PC-3 (cell line): Measurements from ENCODE around the gene ZNF513. TPM values are rescaled to one million over a fixed set of nuclear protein-coding genes. Genes with fewer than 3 reads are reported as not detected.

Experiments used
- ATAC-seq: fragments of 200-7000 bp; cut with Tn5 transposase; 2 replicates; pipeline ENCODE4 v1.9.1; 2020; ENCODE audit warnings: mild to moderate bottlenecking, moderate library complexity
- BruUV-seq: library from RNA; stranded (reverse); fragments of 400-500 nt; replicated peaks from 2 replicates; lab custom pipeline; 2021; lab: Mats Ljungman, UMichigan
- CTCF ChIA-PET: fragments of 300-600 bp; sonication (Branson Sonifier 250); formaldehyde crosslinking; loops from one replicate; lab custom pipeline; 2022; ENCODE audit warnings: antibody characterized with exemption; lab: Charles Lee
- POLR2A ChIA-PET: fragments of 300-600 bp; sonication (Branson Sonifier 250); formaldehyde crosslinking; loops from one replicate; lab custom pipeline; 2022; ENCODE audit warnings: antibody characterized with exemption; ENCODE audit not compliant: unreplicated experiment; lab: Charles Lee
- DNase-seq: peaks from one replicate; pipeline ENCODE4 v3.0.0-alpha.2; 2015
- H2AFZ ChIP-seq: fragments of 300-600 bp; sonication (generic); 2 replicates; pipeline ENCODE4 v1.6.0; 2016; ENCODE audit warnings: antibody characterized with exemption, low read length
- H3F3A ChIP-seq: fragments of 300-600 bp; sonication (generic); one replicate; pipeline ENCODE4 v1.6.0; 2017; ENCODE audit warnings: antibody characterized with exemption, low read length, control low read depth, mild to moderate bottlenecking; ENCODE audit not compliant: unreplicated experiment
- H3K27ac ChIP-seq: fragments of 300-600 bp; sonication (generic); 2 replicates; pipeline ENCODE4 v1.5.1; 2016; ENCODE audit warnings: mild to moderate bottlenecking, low read length
- H3K27me3 ChIP-seq: fragments of 300-600 bp; sonication (generic); 2 replicates; pipeline ENCODE4 v1.6.1; 2016; ENCODE audit warnings: low read length, mixed read lengths
- H3K36me3 ChIP-seq: fragments of 300-600 bp; sonication (generic); 2 replicates; pipeline ENCODE4 v1.6.1; 2016; ENCODE audit warnings: low read depth, mixed run types, low read length, mixed read lengths
- H3K4me1 ChIP-seq: fragments of 300-600 bp; sonication (generic); 2 replicates; pipeline ENCODE4 v1.5.1; 2016; ENCODE audit warnings: low read length; ENCODE audit not compliant: insufficient read depth
- H3K4me2 ChIP-seq: fragments of 300-600 bp; sonication (generic); 2 replicates; pipeline ENCODE4 v1.6.0; 2016; ENCODE audit warnings: low read length
- H3K4me3 ChIP-seq: fragments of 300-600 bp; sonication (generic); 2 replicates; pipeline ENCODE4 v1.5.1; 2016; ENCODE audit warnings: mild to moderate bottlenecking, low read length, mixed read lengths
- H3K79me2 ChIP-seq: fragments of 300-600 bp; sonication (generic); 2 replicates; pipeline ENCODE4 v1.6.1; 2017; ENCODE audit warnings: low read length, mixed read lengths
- H3K9ac ChIP-seq: fragments of 300-600 bp; sonication (generic); 2 replicates; pipeline ENCODE4 v1.6.0; 2016; ENCODE audit warnings: mild to moderate bottlenecking, low read length
- H3K9me2 ChIP-seq: fragments of 300-600 bp; sonication (generic); replicated peaks from 2 replicates; pipeline ENCODE4 v1.6.1; 2016; ENCODE audit warnings: mixed run types, low read length, mixed read lengths
- H3K9me3 ChIP-seq: fragments of 300-600 bp; sonication (generic); 2 replicates; pipeline ENCODE4 v1.6.1; 2016; ENCODE audit warnings: low read length, mixed read lengths
- H4K20me1 ChIP-seq: fragments of 300-600 bp; sonication (generic); 2 replicates; pipeline ENCODE4 v1.6.1; 2016; ENCODE audit warnings: low read length, mixed read lengths
- EZH2 ChIP-seq: fragments of 300-600 bp; sonication (generic); IDR thresholded peaks from one replicate; pipeline ENCODE4 v1.6.1; 2017; ENCODE audit warnings: antibody characterized with exemption, mild to moderate bottlenecking, low read length; ENCODE audit not compliant: unreplicated experiment
- EZH2phosphoT487 ChIP-seq: fragments of 300-600 bp; sonication (generic); IDR thresholded peaks from 2 replicates; pipeline ENCODE4 v1.6.1; 2018; ENCODE audit warnings: mild to moderate bottlenecking, antibody characterized with exemption, low read length, borderline replicate concordance
- intact Hi-C: fragments of 100-400 bp; cut with micrococcal nuclease; formaldehyde crosslinking; loops from 2 replicates; pipeline ENCODE4 v1.9.0; 2023
- total RNA-seq: library from RNA; depleted of rRNA; stranded (reverse); fragments of >200 nt; gene quantifications from 2 replicates; pipeline ENCODE4 v1.2.3, GENCODE V29; 2014
- TF ChIP-seq, protein P1 (sequence below): fragments of 300-600 bp; sonication (generic); conservative IDR thresholded peaks from 2 replicates; pipeline ENCODE4 v1.5.1; 2017; ENCODE audit warnings: antibody characterized with exemption, low read depth, mild to moderate bottlenecking, low read length

Gene ZNF513
- total RNA-seq, 1 experiment from 2014 or later, result 7.4 TPM

DNA sequence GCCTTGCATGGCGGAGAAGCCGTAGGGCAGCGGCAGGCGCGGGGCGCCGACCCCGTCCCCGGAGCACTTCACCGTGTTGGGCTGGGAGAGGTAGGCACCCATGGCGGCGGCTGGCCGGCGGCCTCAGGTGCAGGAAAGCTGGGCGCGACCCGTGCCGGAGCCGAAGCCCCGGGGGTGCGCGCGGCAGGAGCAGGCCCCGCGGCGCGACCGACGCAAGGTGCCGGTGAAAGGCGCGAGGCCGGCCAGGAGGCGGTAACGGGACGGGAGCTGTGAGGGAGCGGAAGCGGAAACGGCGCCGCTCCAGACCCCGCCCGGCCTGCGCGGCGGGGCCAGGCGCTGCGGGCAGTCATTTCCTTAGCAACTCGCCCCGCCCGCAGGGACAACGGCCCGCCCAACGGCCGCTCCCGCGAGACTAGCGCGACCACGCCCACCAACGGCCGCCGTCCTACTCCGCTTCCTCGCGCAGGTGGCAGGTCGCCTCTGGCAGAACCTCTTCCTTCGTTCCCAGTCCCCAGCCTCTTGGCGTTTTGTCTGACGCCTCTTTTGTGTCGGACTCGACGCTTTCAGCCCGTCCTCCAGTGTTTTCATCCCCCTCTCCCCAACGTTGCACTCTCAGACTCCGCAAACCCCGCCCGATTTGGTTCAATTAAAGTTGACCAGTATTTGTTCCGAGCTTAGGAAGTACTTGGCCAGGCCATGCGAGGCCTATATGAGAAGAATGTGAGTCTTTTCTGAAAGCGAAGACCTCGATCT is 29.0 kb upstream of the ZNF513 start, which contains the start of gene PPM1G:
PPM1G (minus strand) TSS at position 271 of the 753 bp plus-strand sequence; CDS start at position 102, 169 bp downstream.
- peak within 1 kb of the TSS; percentile 50 for H3K27ac ChIP-seq

DNA sequence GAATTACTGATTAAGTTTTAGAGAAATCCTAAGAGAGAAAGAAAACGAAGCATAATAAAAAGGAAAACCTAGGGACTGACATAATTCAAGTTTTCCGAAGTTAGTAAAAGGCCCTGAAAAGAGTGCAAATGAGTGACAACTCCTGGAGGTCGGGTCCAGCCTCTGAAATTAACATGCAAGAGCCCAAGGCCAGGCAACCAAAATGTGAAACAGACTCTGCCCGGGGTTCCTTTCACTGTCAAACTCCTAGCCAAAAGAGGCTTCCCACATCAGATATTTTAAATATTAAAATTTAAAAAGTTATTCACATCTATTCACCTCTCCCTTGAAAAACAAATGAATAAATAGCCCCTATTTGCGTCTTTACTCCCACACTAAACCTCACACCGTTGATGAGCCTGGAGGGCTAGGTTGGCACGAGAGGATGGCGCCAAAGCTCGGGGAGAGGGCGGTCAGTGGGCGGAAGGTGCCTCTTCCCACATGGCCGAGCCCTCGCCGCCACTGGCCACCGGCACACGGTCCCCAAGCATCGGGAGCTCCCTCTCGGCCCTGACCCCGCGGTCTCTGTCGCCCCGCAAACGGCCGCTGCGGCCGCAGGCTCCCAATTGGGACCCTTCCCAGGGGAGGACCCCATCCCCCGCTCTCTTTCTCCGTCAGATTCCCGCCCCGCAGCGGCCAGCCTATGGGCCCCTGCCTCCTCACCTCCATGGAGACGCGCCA is 28.2 kb upstream of the ZNF513 start:
- intact Hi-C loops, result loop anchor here (1.0 to 10.0 kb wide), 4 partner anchors 20 to 275 kb away; partner anchors contain the start of genes CCDC121, GPN1 and NRBP1
- CTCF ChIA-PET, result interaction anchor here (1.0 kb wide), 2 partner anchors 22 to 281 kb away, joined by 3 read pairs; no protein-coding TSS in a partner anchor
- no peaks in the 10 kb centered on the region for H3K9me3 ChIP-seq

More for the DNA sequence above, 29.0 kb upstream of the ZNF513 start, which contains the start of gene PPM1G:
- peaks cover 27% of the 10 kb centered on the region for H4K20me1 ChIP-seq
- peaks cover 49% of the 10 kb centered on the region for H3K79me2 ChIP-seq
- DNase-seq (peak; percentile 96), ATAC-seq (peak; percentile 97)
- TF ChIP-seq, protein P1, sequence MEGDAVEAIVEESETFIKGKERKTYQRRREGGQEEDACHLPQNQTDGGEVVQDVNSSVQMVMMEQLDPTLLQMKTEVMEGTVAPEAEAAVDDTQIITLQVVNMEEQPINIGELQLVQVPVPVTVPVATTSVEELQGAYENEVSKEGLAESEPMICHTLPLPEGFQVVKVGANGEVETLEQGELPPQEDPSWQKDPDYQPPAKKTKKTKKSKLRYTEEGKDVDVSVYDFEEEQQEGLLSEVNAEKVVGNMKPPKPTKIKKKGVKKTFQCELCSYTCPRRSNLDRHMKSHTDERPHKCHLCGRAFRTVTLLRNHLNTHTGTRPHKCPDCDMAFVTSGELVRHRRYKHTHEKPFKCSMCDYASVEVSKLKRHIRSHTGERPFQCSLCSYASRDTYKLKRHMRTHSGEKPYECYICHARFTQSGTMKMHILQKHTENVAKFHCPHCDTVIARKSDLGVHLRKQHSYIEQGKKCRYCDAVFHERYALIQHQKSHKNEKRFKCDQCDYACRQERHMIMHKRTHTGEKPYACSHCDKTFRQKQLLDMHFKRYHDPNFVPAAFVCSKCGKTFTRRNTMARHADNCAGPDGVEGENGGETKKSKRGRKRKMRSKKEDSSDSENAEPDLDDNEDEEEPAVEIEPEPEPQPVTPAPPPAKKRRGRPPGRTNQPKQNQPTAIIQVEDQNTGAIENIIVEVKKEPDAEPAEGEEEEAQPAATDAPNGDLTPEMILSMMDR, result no peak
- no peak for TF ChIP-seq EZH2
- TF ChIP-seq EZH2phosphoT487, result no peak
- H2AFZ ChIP-seq, result peak within 1 kb of the TSS; percentile 90
- no peaks in the 10 kb centered on the region for H3K27me3 ChIP-seq
- CTCF ChIA-PET, result interaction anchor here (1.0 to 1.2 kb wide), 3 partner anchors 20 to 280 kb away, joined by 3 to 4 read pairs (median 3); no protein-coding TSS in a partner anchor
- BruUV-seq, result no TSS peak
- no peaks in the 10 kb centered on the region for H3K9me3 ChIP-seq
- peak within 1 kb of the TSS; percentile 96 for H3K4me2 ChIP-seq
- no peaks in the 10 kb centered on the region for H3K9me2 ChIP-seq
- H3K4me1 ChIP-seq, result peaks cover 21% of the 10 kb centered on the region; the same call in 1 of the 2 replicates
- intact Hi-C loops, result loop anchor here (1.0 to 10.0 kb wide), 3 partner anchors 19 to 245 kb away; partner anchors contain the start of genes CCDC121, GPN1 and NRBP1
- POLR2A ChIA-PET, result interaction anchor here (0.5 to 1.2 kb wide), 6 partner anchors 19 to 1065 kb away, joined by 3 to 10 read pairs (median 6); partner anchors contain the start of genes EIF2B4, NRBP1 and SNX17
- no peaks in the 10 kb centered on the region for H3F3A ChIP-seq
- H3K4me3 ChIP-seq, result peak within 1 kb of the TSS; percentile 77
- peak within 1 kb of the TSS; percentile 91 for H3K9ac ChIP-seq
- peaks cover 3% of the 10 kb centered on the region; the same call in 1 of the 2 replicates for H3K36me3 ChIP-seq

More for the DNA sequence above, 28.2 kb upstream of the ZNF513 start:
- ATAC-seq (peak; percentile 50), DNase-seq (peak; percentile 14)
- H3K36me3 ChIP-seq, result peaks cover 3% of the 10 kb centered on the region; the same call in 1 of the 2 replicates
- no peaks in the 10 kb centered on the region for H3F3A ChIP-seq
- POLR2A ChIA-PET, result interaction anchor here (0.5 to 0.6 kb wide), 3 partner anchors 39 to 273 kb away, joined by 5 to 10 read pairs (median 7); partner anchors contain the start of genes EIF2B4 and SNX17
- peak overlapping the region; percentile 91 for H3K9ac ChIP-seq
- H2AFZ ChIP-seq, result peak overlapping the region; percentile 82
- H3K4me3 ChIP-seq, result peak overlapping the region; percentile 77
- H3K27ac ChIP-seq, result peak overlapping the region; percentile 50
- H4K20me1 ChIP-seq, result peaks cover 27% of the 10 kb centered on the region
- peaks cover 56% of the 10 kb centered on the region for H3K79me2 ChIP-seq
- no TSS peak for BruUV-seq
- H3K9me2 ChIP-seq, result no peaks in the 10 kb centered on the region
- H3K27me3 ChIP-seq, result no peaks in the 10 kb centered on the region
- TF ChIP-seq EZH2 (no peak), EZH2phosphoT487 (no peak)
- TF ChIP-seq, protein P1, result no peak
- peak overlapping the region; percentile 96 for H3K4me2 ChIP-seq
- peaks cover 21% of the 10 kb centered on the region; the same call in 1 of the 2 replicates for H3K4me1 ChIP-seq
